K562 (cell line): ENCODE measurements around the gene TTC38.

Experiments
- CBFB ChIP-seq: sonication (generic); formaldehyde crosslinking; IDR thresholded peaks from 2 replicates; pipeline ENCODE4 v1.4.0; 2020; ENCODE audit warnings: mild to moderate bottlenecking, missing genetic modification reagents
- CEBPB ChIP-seq: fragments of 450-650 bp; IDR thresholded peaks from 2 replicates; pipeline ENCODE4 v1.6.1; 2016; ENCODE audit warnings: missing genetic modification characterization, missing compliant biosample characterization
- CHCHD3 ChIP-seq: fragments of 250-450 bp; sonication (Bioruptor Pico); IDR thresholded peaks from 2 replicates; pipeline ENCODE4 v2.1.2; 2022; ENCODE audit warnings: mild to moderate bottlenecking
- CREB1 ChIP-seq, 2 experiments: sonication (generic) in 1 of 2; formaldehyde crosslinking in 1 of 2; IDR thresholded peaks; 2 replicates each; pipeline versions ENCODE4 v1.6.1 to v1.8.0; 2012 to 2022; ENCODE audit warnings: inconsistent platforms in 1 of 2, mild to moderate bottlenecking in 1 of 2, missing genetic modification reagents in 1 of 2, moderate library complexity in 1 of 2
- ELF4 ChIP-seq: fragments of 450-650 bp; formaldehyde crosslinking; IDR thresholded peaks from 2 replicates; pipeline ENCODE4 v1.4.0; 2022; ENCODE audit warnings: missing genetic modification characterization
- EP300 ChIP-seq: IDR thresholded peaks from 2 replicates; pipeline ENCODE4 v1.6.1; 2012; ENCODE audit warnings: low read length, improper control_type of control experiment
- ERF ChIP-seq: fragments of 450-650 bp; formaldehyde crosslinking; IDR thresholded peaks from 2 replicates; pipeline ENCODE4 v1.4.0; 2020; ENCODE audit warnings: mild to moderate bottlenecking, mixed read lengths
- ETS2 ChIP-seq: IDR thresholded peaks from 2 replicates; pipeline ENCODE4 v1.6.1; 2016; ENCODE audit warnings: borderline replicate concordance, missing genetic modification characterization, mild to moderate bottlenecking, moderate library complexity, missing compliant biosample characterization; ENCODE audit not compliant: poor library complexity, severe bottlenecking
- FIP1L1 ChIP-seq: fragments of 200-400 bp; formaldehyde crosslinking; IDR thresholded peaks from 2 replicates; pipeline ENCODE4 v1.6.1; 2018; ENCODE audit warnings: mild to moderate bottlenecking, low read depth, low read length; ENCODE audit not compliant: poor library complexity, severe bottlenecking
- KDM1A ChIP-seq, 2 experiments: fragments of 450-650 bp; IDR thresholded peaks; 2 replicates each; pipeline ENCODE4 v1.6.1; 2016; ENCODE audit warnings: mild to moderate bottlenecking in 2 of 2
- NEUROD1 ChIP-seq: fragments of 150-350 bp; IDR thresholded peaks from 2 replicates; pipeline ENCODE4 v1.6.1; 2014; ENCODE audit warnings: borderline replicate concordance, low read length, low read depth; ENCODE audit not compliant: partially characterized antibody
- ZNF133 ChIP-seq: fragments of 250-450 bp; sonication (Bioruptor Pico); IDR thresholded peaks from 2 replicates; pipeline ENCODE4 v1.4.0; 2020; ENCODE audit warnings: mild to moderate bottlenecking
- ZNF644 ChIP-seq: fragments of 200-800 bp; sonication (Bioruptor generic); IDR thresholded peaks from 2 replicates; pipeline ENCODE4 v1.6.1; 2016; ENCODE audit warnings: low read depth, missing genetic modification characterization, missing compliant biosample characterization
- TF ChIP-seq, protein P1 (sequence below): sonication (generic); formaldehyde crosslinking; IDR thresholded peaks from 2 replicates; pipeline ENCODE4 v1.8.1; 2022; ENCODE audit warnings: missing genetic modification reagents

DNA sequence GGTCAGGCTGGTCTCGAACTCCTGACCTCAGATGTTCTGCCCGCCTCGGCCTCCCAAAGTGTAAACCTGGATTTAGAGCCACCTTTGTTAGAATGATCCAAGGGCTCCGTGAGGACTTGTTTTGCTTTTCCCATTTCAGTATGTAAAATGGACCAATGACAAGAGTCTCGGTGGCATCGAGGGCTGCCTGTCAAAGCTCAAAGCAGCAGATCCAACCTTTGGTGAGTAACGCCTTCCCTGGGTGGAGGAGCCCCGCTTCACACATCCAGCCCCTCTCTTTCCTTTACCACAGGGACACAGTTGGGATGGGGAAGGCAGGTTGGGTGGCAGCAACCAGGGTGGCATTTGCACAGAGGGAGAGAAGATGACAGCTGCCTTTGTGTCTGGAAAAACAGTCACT is 4.4 kb downstream of the TTC38 start:
- TF ChIP-seq ZNF644 (tag) (no peak), CHCHD3 (CRISPR knock-in tag) (no peak), ELF4 (CRISPR knock-in tag) (no peak), NEUROD1 (no peak), CREB1 (IDR thresholded peaks at IDR 0.05) (no peak), CREB1 (CRISPR knock-in tag; IDR thresholded peaks at IDR 0.05) (no peak), EP300 (no peak), ERF (CRISPR knock-in tag) (no peak), CEBPB (tag) (no peak), ETS2 (tag) (no peak), FIP1L1 (no peak), ZNF133 (no peak), KDM1A (IDR thresholded peaks at IDR 0.05) (no peak), CBFB (CRISPR knock-in tag) (no peak)
- TF ChIP-seq, protein P1, sequence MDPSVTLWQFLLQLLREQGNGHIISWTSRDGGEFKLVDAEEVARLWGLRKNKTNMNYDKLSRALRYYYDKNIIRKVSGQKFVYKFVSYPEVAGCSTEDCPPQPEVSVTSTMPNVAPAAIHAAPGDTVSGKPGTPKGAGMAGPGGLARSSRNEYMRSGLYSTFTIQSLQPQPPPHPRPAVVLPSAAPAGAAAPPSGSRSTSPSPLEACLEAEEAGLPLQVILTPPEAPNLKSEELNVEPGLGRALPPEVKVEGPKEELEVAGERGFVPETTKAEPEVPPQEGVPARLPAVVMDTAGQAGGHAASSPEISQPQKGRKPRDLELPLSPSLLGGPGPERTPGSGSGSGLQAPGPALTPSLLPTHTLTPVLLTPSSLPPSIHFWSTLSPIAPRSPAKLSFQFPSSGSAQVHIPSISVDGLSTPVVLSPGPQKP = no peak
